ACC112 (cell line): ENCODE measurements around the gene CTIF.

Experiments used
- H2AFZ ChIP-seq: fragments of 200-600 bp; sonication (generic); one replicate; pipeline ENCODE4 v1.6.0; 2017; ENCODE audit warnings: antibody characterized with exemption, low read length; ENCODE audit not compliant: unreplicated experiment
- H3K27ac ChIP-seq: fragments of 200-600 bp; sonication (generic); 2 replicates; pipeline ENCODE4 v1.5.1; 2014; ENCODE audit warnings: low read depth, mild to moderate bottlenecking, antibody characterized with exemption, low read length, moderate library complexity
- H3K27me3 ChIP-seq: fragments of 200-600 bp; sonication (generic); 2 replicates; pipeline ENCODE4 v1.6.1; 2014; ENCODE audit warnings: mild to moderate bottlenecking, antibody characterized with exemption, low read length, moderate library complexity, mixed read lengths; ENCODE audit not compliant: insufficient read depth
- H3K36me3 ChIP-seq: fragments of 200-600 bp; sonication (generic); 2 replicates; pipeline ENCODE4 v1.6.1; 2016; ENCODE audit warnings: mild to moderate bottlenecking, antibody characterized with exemption, low read length, moderate library complexity, mixed read lengths; ENCODE audit not compliant: insufficient read depth
- H3K4me1 ChIP-seq: fragments of 200-600 bp; sonication (generic); one replicate; pipeline ENCODE4 v1.6.1; 2016; ENCODE audit warnings: low read length, mixed read lengths; ENCODE audit not compliant: insufficient read depth, unreplicated experiment, control insufficient read depth
- H3K4me3 ChIP-seq: fragments of 200-600 bp; sonication (generic); 2 replicates; pipeline ENCODE4 v1.5.1; 2014; ENCODE audit warnings: mild to moderate bottlenecking, low read depth, low read length
- H3K79me2 ChIP-seq: fragments of 200-600 bp; sonication (generic); one replicate; pipeline ENCODE4 v1.6.0; 2016; ENCODE audit warnings: low read length; ENCODE audit not compliant: control insufficient read depth, unreplicated experiment, insufficient read depth

Gene CTIF

DNA sequence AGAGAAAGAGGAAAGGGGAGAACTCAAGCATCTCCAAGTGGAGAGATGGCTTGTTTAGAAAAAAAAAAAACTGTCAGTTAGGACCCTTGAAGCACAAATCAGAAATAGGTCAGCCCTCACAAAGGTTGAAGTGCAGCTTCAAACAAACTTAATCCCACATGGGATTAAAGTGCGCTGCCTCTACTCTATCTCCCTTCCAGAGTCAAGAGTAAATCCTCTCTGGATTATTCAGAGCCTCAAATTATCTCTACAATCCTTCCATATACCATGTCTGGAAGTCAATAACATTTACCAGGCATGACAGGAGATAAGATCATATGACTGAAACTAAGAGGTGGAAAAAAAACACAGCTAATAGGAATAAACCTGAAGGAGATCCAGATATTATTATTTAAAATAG is 342.1 kb downstream of the CTIF start:
- Histone ChIP-seq H3K79me2 (no peaks in the 10 kb centered on the region), H3K27ac (no peak overlapping the region), H3K36me3 (no peaks in the 10 kb centered on the region), H3K4me3 (no peak overlapping the region), H2AFZ (no peak overlapping the region), H3K4me1 (peaks cover 9% of the 10 kb centered on the region), H3K27me3 (no peaks in the 10 kb centered on the region)

DNA sequence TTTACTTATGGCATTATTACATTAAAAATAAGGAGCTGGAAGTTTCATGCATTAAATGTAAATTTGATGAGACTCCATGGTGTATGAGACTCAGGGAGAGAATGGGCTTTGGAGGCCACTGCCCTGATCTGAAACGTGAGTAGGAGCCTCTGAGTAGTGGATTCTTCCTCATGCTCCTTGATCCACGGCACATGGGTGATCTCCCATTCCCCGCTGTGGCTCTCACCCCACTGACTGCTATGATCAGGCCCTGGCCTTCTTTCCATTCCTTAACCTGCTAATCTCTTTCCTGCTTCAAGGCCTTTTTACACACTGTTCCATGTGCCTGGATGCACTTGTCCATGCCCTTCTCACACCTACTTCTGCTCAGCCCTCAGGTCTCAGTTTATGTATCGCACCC is 343.5 kb downstream of the CTIF start:
- no peaks in the 10 kb centered on the region for H3K27me3 ChIP-seq
- H3K27ac ChIP-seq = no peak overlapping the region
- H3K4me3 ChIP-seq = no peak overlapping the region
- H3K79me2 ChIP-seq = no peaks in the 10 kb centered on the region
- peaks cover 9% of the 10 kb centered on the region for H3K4me1 ChIP-seq
- no peak overlapping the region for H2AFZ ChIP-seq
- H3K36me3 ChIP-seq = no peaks in the 10 kb centered on the region

GRCh38 chr18:48884306-48884705 is 345.5 kb downstream of the CTIF start:
- H3K27ac ChIP-seq = no peak overlapping the region
- H3K79me2 ChIP-seq = no peaks in the 10 kb centered on the region
- no peaks in the 10 kb centered on the region for H3K27me3 ChIP-seq
- no peaks in the 10 kb centered on the region for H3K4me1 ChIP-seq
- no peak overlapping the region for H2AFZ ChIP-seq
- no peak overlapping the region for H3K4me3 ChIP-seq
- no peaks in the 10 kb centered on the region for H3K36me3 ChIP-seq

DNA sequence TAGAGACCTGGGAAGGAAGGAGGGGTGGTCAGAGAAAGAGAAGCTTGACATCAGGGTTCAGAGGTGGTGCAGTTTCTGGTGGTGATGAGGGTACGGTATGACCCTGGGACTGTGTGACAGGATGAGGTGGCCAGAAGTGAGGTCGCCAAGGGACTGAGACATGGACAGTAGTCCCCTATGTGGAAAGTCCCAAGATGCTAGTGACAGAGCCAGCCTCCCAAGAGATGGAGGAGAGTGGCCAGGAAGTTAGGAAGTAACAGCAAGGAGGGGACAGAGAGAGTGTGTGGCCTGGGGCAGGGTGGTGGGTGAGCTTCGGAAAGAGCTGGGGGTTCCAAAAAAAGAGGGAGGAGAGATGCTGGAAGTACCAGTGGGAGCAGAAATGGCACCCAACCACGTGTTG is 345.9 kb downstream of the CTIF start:
- Histone ChIP-seq H3K27ac (no peak overlapping the region), H2AFZ (no peak overlapping the region), H3K27me3 (no peaks in the 10 kb centered on the region), H3K79me2 (no peaks in the 10 kb centered on the region), H3K36me3 (no peaks in the 10 kb centered on the region), H3K4me3 (no peak overlapping the region), H3K4me1 (no peaks in the 10 kb centered on the region)

GRCh38 chr18:48885266-48885923 is 346.6 kb downstream of the CTIF start:
- no peaks in the 10 kb centered on the region for H3K36me3 ChIP-seq
- H3K4me3 ChIP-seq = no peak overlapping the region
- no peaks in the 10 kb centered on the region for H3K79me2 ChIP-seq
- H3K27me3 ChIP-seq = no peaks in the 10 kb centered on the region
- H2AFZ ChIP-seq = no peak overlapping the region
- no peak overlapping the region for H3K27ac ChIP-seq
- H3K4me1 ChIP-seq = no peaks in the 10 kb centered on the region

DNA sequence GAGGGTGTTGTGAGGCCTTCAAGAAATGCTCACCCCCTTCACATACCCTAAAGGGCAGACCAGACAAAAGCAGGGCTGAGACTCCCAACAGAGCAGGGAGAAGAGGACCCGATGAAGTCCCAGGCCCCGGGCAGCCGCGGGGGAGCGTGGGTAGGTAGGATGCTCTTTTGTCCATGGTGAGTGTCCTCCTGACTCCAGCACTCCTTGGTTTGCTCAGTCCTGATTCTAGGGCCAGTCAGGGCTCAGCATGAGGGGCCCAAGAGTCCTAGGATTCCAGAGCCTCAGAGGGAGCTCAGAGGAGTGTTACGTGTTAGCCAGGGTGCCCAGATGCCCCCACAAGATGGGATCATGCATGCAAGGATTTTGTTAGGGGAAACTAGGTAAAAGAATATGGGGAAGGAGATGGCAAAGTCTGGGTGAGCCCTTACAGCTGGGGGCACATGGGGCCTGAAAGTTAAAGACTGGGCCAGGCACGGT is 347.1 kb downstream of the CTIF start:
- no peaks in the 10 kb centered on the region for H3K79me2 ChIP-seq
- no peak overlapping the region for H3K4me3 ChIP-seq
- H3K27me3 ChIP-seq = no peaks in the 10 kb centered on the region
- no peak overlapping the region for H2AFZ ChIP-seq
- H3K4me1 ChIP-seq = no peaks in the 10 kb centered on the region
- no peaks in the 10 kb centered on the region for H3K36me3 ChIP-seq
- no peak overlapping the region for H3K27ac ChIP-seq

- Histone ChIP-seq H3K4me1 (no peaks in the 10 kb centered on the region), H3K36me3 (no peaks in the 10 kb centered on the region), H3K27me3 (no peaks in the 10 kb centered on the region), H3K4me3 (no peak overlapping the region), H2AFZ (no peak overlapping the region), H3K79me2 (no peaks in the 10 kb centered on the region), H3K27ac (no peak overlapping the region)
These were observed 347.9 kb downstream of the CTIF start for GRCh38 chr18:48886520-48887293.

- no peaks in the 10 kb centered on the region for H3K79me2 ChIP-seq
- H3K4me3 ChIP-seq = no peak overlapping the region
- H3K27me3 ChIP-seq = no peaks in the 10 kb centered on the region
- H2AFZ ChIP-seq = no peak overlapping the region
- no peaks in the 10 kb centered on the region for H3K4me1 ChIP-seq
- H3K36me3 ChIP-seq = no peaks in the 10 kb centered on the region
- no peak overlapping the region for H3K27ac ChIP-seq
These were observed 348.6 kb downstream of the CTIF start for GRCh38 chr18:48887294-48887904.

DNA sequence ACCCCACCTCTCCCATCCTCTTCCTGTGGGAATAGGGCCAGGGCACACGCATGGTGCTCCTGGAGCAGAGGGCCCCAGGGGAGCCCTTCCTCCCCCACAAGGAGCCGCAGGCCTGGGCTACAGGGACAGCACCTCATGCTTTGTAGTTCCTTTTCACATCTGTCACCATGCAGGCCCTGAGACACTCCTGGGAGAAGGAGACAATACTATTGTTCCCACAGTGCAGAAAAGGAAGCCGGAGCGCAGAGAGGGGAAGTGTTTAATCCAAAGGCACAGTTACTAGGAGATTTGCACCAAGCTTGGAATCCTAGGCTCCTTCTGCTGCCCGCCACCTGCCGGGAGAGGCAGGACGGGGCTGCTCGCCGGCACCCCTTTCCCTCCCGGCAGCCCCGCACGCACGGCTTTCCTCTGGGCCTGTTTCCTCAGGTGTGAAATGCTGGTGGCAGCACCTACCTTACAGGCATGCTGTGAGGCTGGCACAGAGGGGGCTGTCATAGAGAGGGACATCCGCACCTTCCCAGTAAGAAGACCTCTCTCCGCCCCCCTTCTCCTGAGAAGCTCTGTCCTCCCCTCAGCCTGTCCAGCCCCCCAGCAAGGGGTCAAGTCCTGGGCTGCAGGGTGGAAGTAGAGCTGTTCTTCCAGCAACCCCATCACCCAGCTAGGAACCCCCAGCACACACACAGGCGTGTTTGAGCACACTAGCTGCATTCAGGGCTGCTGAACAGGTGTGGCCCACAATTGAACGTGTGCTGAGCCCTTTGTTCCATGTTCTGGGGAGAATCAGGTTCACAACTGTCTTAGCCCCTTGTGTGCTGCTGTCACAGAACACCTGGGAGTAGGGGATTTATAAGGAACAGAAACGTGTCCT is 349.3 kb downstream of the CTIF start:
- Histone ChIP-seq H2AFZ (no peak overlapping the region), H3K4me1 (no peaks in the 10 kb centered on the region), H3K27ac (no peak overlapping the region), H3K79me2 (no peaks in the 10 kb centered on the region), H3K4me3 (no peak overlapping the region), H3K36me3 (no peaks in the 10 kb centered on the region), H3K27me3 (no peaks in the 10 kb centered on the region)

DNA sequence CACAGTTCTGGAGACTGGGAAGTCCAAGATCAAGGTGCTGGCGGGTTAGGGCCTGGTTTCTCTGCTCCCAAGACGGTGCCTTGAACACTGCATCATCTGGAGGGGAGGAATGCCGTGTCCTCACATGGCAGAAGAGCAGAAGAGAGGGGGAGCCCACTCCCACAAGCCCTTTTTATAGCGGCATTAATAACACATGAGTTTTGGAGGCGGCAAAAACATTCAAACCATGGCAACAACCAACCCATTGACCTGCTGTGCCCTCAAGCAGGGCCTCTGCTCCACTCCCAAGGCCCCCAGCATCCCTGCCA is 349.9 kb downstream of the CTIF start:
- H3K36me3 ChIP-seq = no peaks in the 10 kb centered on the region
- no peaks in the 10 kb centered on the region for H3K79me2 ChIP-seq
- H3K27ac ChIP-seq = no peak overlapping the region
- H3K4me3 ChIP-seq = no peak overlapping the region
- no peak overlapping the region for H2AFZ ChIP-seq
- H3K4me1 ChIP-seq = no peaks in the 10 kb centered on the region
- H3K27me3 ChIP-seq = no peaks in the 10 kb centered on the region
